ENCODE measurements around the gene TAF4.

GRCh38 chr20:62030834-62031434, 34.7 kb downstream of the TAF4 start:
- TF ChIP-seq CTCF (conservative IDR thresholded peaks at IDR 0.05) (no peak), ZFX (IDR thresholded peaks at IDR 0.05) (no peak)

Measured in C4-2B (cell line).